ENCODE measurements around the gene NTM.

- TF ChIP-seq CTCF (IDR thresholded peaks at IDR 0.05 in 2 of 3, conservative IDR thresholded peaks at IDR 0.05 in 1 of 3; ENCODE audit: borderline replicate concordance in 1 of 3, insufficient read depth in 1 of 3, low read depth in 2 of 3, low read length in 2 of 3) (no peak), MAX (IDR thresholded peaks at IDR 0.05) (no peak), EZH2 (IDR thresholded peaks at IDR 0.05) (no peak), SP1 (IDR thresholded peaks at IDR 0.05; ENCODE audit: low read depth) (no peak), YY1 (IDR thresholded peaks at IDR 0.05; ENCODE audit: extremely low read depth, insufficient replicate concordance, low read depth, low read length) (no peak), TCF7L2 (IDR thresholded peaks at IDR 0.05; ENCODE audit: borderline replicate concordance, extremely low read depth, insufficient read depth, insufficient read length) (no peak), REST (IDR thresholded peaks at IDR 0.05; ENCODE audit: low read depth) (no peak), JUND (IDR thresholded peaks at IDR 0.05) (no peak), POLR2AphosphoS5 (IDR thresholded peaks at IDR 0.05; ENCODE audit: low read depth, low read length) (no peak)
Observed at GRCh38 chr11:131957201-131957600, 586.8 kb downstream of the NTM start.

All from HCT116 (cell line).